DOHH2 (cell line): ENCODE data around the gene GPR148.

Source experiments
- CTCF ChIP-seq: fragments of 200-600 bp; sonication (generic); IDR thresholded peaks from one replicate; pipeline ENCODE4 v1.5.1; 2014; ENCODE audit warnings: antibody characterized with exemption, mild to moderate bottlenecking, low read depth, low read length; ENCODE audit not compliant: poor library complexity, severe bottlenecking
- EZH2phosphoT487 ChIP-seq: fragments of 200-600 bp; sonication (generic); IDR thresholded peaks from 2 replicates; pipeline ENCODE4 v1.6.1; 2017; ENCODE audit warnings: borderline replicate concordance, mild to moderate bottlenecking, antibody characterized with exemption, low read length, moderate library complexity, mixed read lengths

GRCh38 chr2:130755256-130756052 is 26.6 kb downstream of the GPR148 start, which contains the start of gene AMER3:
- TF ChIP-seq EZH2phosphoT487, result no peak
- no peak for TF ChIP-seq CTCF
